RWPE1 (cell line): Measurements from ENCODE around the gene CD2.

Experiments used
- CTCF ChIA-PET: fragments of 350-600 bp; sonication (Branson Sonifier 250); formaldehyde crosslinking; extraction: SDS; loops from one replicate; lab custom pipeline; 2021; lab: Yijun Ruan, JAX
- POLR2A ChIA-PET: fragments of 400-600 bp; formaldehyde crosslinking; extraction: SDS; loops from one replicate; lab custom pipeline; 2020; ENCODE audit warnings: antibody characterized with exemption; ENCODE audit not compliant: low non-redundant PET; lab: Yijun Ruan, JAX
- DNase-seq: peaks from one replicate; pipeline ENCODE4 v3.0.0; 2012; ENCODE audit warnings: low spot score
- H3K27ac ChIP-seq: fragments of 450-650 bp; 2 replicates; pipeline ENCODE4 v1.5.1; 2017
- TF ChIP-seq, protein P1 (sequence below): fragments of 450-650 bp; conservative IDR thresholded peaks from 2 replicates; pipeline ENCODE4 v1.5.1; 2017; ENCODE audit warnings: low read depth, mild to moderate bottlenecking

The CD2 gene

DNA sequence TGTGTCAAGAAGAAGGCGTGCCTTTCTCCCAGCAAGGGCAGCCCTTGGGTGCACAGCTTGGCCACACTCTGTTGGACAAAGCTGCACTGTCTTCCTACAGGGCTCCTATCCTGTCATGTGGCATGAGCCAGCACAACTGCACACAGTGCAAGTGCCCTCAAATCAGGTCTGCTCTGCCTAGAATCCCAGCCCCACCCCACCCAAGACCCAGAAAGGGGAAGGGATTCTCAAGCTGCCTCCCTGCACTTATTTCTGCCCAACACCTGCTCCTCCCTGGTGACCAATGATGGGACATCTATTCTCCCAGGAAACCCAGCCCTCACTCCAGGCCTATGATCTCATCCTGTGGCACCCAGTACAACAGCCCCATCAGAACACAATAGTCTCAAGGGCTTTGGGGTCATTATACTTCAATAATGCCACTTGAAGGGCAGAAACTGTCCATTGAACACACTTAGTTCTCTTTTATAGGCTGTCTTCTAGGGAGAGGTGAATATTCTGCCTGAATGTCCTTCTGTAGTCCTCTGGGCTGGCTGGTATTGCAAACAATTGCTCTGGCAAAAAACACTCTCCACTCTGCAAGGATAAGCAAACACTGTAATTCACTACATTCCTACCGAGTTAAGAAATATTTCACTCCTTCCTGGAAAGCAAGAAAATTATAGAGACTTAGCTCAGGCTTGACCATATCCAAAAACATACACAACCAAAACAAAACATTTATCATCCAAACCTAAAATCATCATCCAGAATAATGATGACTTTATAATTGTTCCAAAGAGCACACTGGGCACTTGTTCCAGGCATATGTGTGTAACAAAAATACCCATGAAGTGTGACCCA, 43.6 kb upstream of the CD2 start:
- ChIA-PET CTCF (interaction anchor here (0.6 kb wide), 2 partner anchors 14 to 171 kb away, joined by 3 to 4 read pairs; no protein-coding TSS in a partner anchor), POLR2A (no interaction called here)
- no peak overlapping the region for H3K27ac ChIP-seq
- TF ChIP-seq, protein P1, sequence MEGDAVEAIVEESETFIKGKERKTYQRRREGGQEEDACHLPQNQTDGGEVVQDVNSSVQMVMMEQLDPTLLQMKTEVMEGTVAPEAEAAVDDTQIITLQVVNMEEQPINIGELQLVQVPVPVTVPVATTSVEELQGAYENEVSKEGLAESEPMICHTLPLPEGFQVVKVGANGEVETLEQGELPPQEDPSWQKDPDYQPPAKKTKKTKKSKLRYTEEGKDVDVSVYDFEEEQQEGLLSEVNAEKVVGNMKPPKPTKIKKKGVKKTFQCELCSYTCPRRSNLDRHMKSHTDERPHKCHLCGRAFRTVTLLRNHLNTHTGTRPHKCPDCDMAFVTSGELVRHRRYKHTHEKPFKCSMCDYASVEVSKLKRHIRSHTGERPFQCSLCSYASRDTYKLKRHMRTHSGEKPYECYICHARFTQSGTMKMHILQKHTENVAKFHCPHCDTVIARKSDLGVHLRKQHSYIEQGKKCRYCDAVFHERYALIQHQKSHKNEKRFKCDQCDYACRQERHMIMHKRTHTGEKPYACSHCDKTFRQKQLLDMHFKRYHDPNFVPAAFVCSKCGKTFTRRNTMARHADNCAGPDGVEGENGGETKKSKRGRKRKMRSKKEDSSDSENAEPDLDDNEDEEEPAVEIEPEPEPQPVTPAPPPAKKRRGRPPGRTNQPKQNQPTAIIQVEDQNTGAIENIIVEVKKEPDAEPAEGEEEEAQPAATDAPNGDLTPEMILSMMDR: no peak
- no peak for DNase-seq

DNA sequence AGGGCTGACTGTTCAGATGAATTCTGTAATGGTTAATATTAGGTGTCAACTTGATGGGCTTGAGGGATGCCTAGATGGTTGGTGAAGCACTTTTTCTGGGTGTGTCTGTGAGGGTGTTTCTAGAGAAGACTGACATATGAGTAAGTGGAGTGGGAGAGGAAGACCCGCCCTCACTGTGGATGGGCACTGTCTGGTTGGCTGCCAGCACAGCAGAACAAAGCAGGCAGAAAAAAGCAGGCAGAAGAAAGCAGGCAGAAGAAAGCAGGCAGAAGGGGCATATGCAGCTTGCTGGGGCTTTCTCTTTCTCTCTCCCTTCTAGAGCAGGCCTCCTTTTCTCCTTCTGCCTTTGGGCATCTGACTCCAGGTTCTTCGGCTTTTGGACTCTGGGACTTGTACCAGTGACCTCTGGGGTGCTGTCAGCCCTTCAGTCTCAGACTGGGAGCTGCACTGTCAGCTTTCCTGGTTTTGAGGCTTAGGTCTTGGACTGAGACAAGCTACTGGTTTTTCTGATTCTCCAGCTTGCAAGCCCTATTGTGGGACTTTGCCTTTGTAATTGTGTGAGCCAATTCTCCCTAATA, 42.9 kb upstream of the CD2 start:
- DNase-seq: peak; percentile 20
- POLR2A ChIA-PET: no interaction called here
- H3K27ac ChIP-seq: 0 out of 2 replicates have a peak overlapping the region, but pooled peaks have one; percentile 19
- CTCF ChIA-PET: interaction anchor here (1.1 kb wide), 1 partner anchor 13 kb away, joined by 3 read pairs; no protein-coding TSS in a partner anchor
- TF ChIP-seq, protein P1: no peak

DNA sequence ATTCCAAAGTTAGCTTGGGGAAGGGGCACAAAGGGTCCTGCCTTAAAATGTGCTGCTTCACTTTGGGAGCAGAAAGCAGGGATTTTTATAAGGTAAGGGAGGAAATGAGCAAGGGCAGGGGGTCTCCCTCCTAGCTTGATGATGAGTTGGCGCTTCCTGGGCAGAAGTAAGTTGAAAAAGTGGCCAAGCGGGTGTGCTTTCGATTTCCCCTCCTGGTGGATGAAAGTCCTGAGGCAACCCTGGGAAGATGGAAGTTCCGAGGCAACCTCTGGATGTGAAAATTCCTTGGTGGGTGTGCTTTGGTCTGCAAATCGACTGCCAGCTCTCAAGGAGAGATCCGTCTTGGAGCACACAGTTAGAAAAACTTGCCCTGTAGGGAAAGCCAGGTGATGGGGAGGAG, 41.7 kb upstream of the CD2 start:
- no peak overlapping the region for H3K27ac ChIP-seq
- no peak for DNase-seq
- ChIA-PET POLR2A (no interaction called here), CTCF (interaction anchor here (0.6 to 1.1 kb wide), 3 partner anchors 12 to 220 kb away, joined by 3 read pairs; no protein-coding TSS in a partner anchor)
- TF ChIP-seq, protein P1: no peak

DNA sequence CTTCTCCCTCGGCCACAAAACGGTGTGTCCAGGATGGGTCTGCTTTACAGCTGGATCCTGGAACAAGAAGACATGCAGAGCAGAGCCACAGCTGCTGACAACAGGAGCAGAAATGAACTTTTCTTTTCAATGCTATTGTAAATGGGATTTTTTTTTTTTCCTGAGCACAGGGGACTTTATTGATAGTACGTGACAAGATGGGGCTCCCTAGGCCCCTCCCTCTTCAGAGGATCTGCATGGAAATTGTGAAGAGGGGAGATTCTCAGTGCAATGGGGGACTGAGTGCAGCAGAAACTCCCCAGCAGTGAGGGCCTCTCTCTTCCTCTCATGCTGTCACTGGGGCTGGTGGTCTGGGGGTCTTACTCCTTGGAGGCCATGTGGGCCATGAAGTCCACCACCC, 40.8 kb upstream of the CD2 start:
- TF ChIP-seq, protein P1: no peak
- no peak overlapping the region for H3K27ac ChIP-seq
- CTCF ChIA-PET: interaction anchor here (0.8 kb wide), 1 partner anchor 11 kb away, joined by 3 read pairs; no protein-coding TSS in a partner anchor
- no peak for DNase-seq
- POLR2A ChIA-PET: no interaction called here

DNA sequence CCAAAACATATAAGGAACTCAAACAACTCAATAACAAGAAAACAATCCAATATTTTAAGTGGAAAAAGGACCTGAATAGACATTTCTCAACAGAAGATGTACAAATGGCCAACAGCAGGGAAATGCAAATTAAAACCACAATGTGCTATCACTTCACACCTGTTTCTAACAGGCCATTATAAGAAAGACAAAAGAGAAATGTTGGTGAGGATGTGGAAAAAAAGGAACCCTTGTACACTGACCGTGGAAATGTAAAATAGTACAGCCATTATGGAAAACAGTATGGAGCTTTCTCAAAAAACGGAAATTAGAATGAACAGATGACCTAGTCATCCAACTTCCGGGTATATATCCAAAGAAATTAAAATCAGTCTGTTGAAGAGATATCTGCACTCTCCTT, 37.8 kb upstream of the CD2 start:
- CTCF ChIA-PET: interaction anchor here (0.7 kb wide), 1 partner anchor 1010 kb away, joined by 3 read pairs; no protein-coding TSS in a partner anchor
- POLR2A ChIA-PET: no interaction called here
- DNase-seq: no peak

DNA sequence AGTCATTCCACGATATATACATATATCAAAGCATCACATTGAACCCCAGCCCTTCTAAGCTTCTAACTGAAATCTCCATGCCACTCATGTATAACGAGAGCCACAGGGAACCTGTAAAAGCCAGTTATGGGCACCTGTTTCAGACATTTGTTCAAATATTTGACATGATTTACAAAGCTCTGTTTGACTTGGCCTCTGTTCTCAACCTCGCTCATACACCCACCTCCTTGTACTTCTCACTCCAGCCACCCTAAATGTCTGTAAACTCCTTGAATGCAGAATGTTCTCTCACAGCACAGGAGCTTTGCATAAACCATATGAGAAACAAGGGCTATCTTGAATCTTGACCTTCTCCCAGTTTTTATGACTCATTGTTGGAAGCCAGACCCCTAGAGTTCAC, 36.9 kb upstream of the CD2 start:
- CTCF ChIA-PET: no interaction called here
- no peak for DNase-seq
- TF ChIP-seq, protein P1: no peak
- POLR2A ChIA-PET: no interaction called here
- H3K27ac ChIP-seq: no peak overlapping the region

More for the DNA sequence above, 37.8 kb upstream of the CD2 start:
- TF ChIP-seq, protein P1: no peak
- H3K27ac ChIP-seq: no peak overlapping the region
